MCF 10A (cell line): Measurements from ENCODE around the gene DYNAP. TPM values are rescaled to one million over a fixed set of nuclear protein-coding genes. Genes with fewer than 3 reads are reported as not detected.

Experiments
- Bru-seq: library from RNA; stranded (reverse); fragments of 400-500 nt; gene quantifications from one replicate; lab custom pipeline; 2021; lab: Mats Ljungman, UMichigan
- BruChase-seq, 2 experiments: library from RNA; stranded (reverse); fragments of 400-500 nt; gene quantifications; one replicate each; lab custom pipeline; 2021; lab: Mats Ljungman, UMichigan
- BruUV-seq: library from RNA; stranded (reverse); fragments of 400-500 nt; replicated peaks from 2 replicates; lab custom pipeline; 2021; lab: Mats Ljungman, UMichigan
- CTCF ChIA-PET: fragments of 300-600 bp; sonication (Branson Sonifier 250); formaldehyde crosslinking; extraction: SDS; loops from one replicate; lab custom pipeline; 2021; ENCODE audit warnings: antibody characterized with exemption, inconsistent platforms; lab: Yijun Ruan, JAX
- POLR2A ChIA-PET: fragments of 300-600, 350-650 bp; sonication (Branson Sonifier 250); formaldehyde crosslinking; extraction: SDS; loops from one replicate; lab custom pipeline; 2020; ENCODE audit warnings: antibody characterized with exemption, inconsistent platforms; lab: Yijun Ruan, JAX
- DNase-seq: peaks from one replicate; pipeline ENCODE4 v3.0.0-alpha.2; 2018; ENCODE audit not compliant: unreplicated experiment
- H3K27ac Mint-ChIP-seq: one replicate; pipeline ENCODE4 v1.8.0; 2022; ENCODE audit warnings: mild to moderate bottlenecking, low read depth, mixed read lengths; ENCODE audit not compliant: unreplicated experiment
- H3K27me3 Mint-ChIP-seq: one replicate; pipeline ENCODE4 v1.8.0; 2022; ENCODE audit warnings: mixed read lengths; ENCODE audit not compliant: insufficient read depth, unreplicated experiment
- H3K36me3 Mint-ChIP-seq: one replicate; pipeline ENCODE4 v1.8.0; 2022; ENCODE audit warnings: mild to moderate bottlenecking, moderate library complexity, mixed read lengths; ENCODE audit not compliant: insufficient read depth, unreplicated experiment
- H3K4me1 Mint-ChIP-seq: one replicate; pipeline ENCODE4 v1.8.0; 2022; ENCODE audit warnings: mixed read lengths; ENCODE audit not compliant: insufficient read depth, unreplicated experiment
- H3K4me3 Mint-ChIP-seq: one replicate; pipeline ENCODE4 v1.8.0; 2022; ENCODE audit warnings: mild to moderate bottlenecking, moderate library complexity, mixed read lengths; ENCODE audit not compliant: unreplicated experiment
- H3K9me3 Mint-ChIP-seq: one replicate; pipeline ENCODE4 v1.8.0; 2022; ENCODE audit warnings: mixed read lengths; ENCODE audit not compliant: unreplicated experiment
- intact Hi-C: fragments of 100-400 bp; cut with micrococcal nuclease; formaldehyde crosslinking; loops from 2 replicates; pipeline ENCODE4 v1.14.1; 2022
- long read RNA-seq: library from polyadenylated mRNA; stranded (forward); transcript quantifications from one replicate; pipeline ENCODE4 v2.0.0, GENCODE V29; 2022
- total RNA-seq: library from RNA; stranded (reverse); gene quantifications from 2 replicates; pipeline ENCODE4 v1.2.3, GENCODE V29; 2022
- TF ChIP-seq, protein P1 (sequence below): fragments of 200-600 bp; IDR thresholded peaks from one replicate; pipeline ENCODE4 v1.8.0; 2022; ENCODE audit warnings: antibody characterized with exemption, mild to moderate bottlenecking; ENCODE audit not compliant: unreplicated experiment

DYNAP gene, protein sequence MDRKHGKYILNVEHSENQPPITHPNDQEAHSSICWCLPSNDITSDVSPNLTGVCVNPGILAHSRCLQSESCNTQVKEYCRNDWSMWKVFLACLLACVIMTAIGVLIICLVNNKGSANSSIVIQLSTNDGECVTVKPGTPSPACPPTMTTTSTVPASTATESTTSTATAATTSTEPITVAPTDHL
- total RNA-seq (0.59 and 0.86 TPM in 2 replicates), Bru-seq, nascent RNA (percentile 30 among the genes with signal in this experiment), BruChase-seq, experiment 1, labeled RNA remaining after a 6-hour chase (percentile 33 among the genes with signal in this experiment), BruChase-seq, experiment 2, labeled RNA remaining after a 2-hour chase (percentile 37 among the genes with signal in this experiment)
- long read RNA-seq, partial matches to known transcripts: 0 of 1 reads
- long read RNA-seq, other reads (novel, unspliced or antisense): 1 of 1 reads

DNA sequence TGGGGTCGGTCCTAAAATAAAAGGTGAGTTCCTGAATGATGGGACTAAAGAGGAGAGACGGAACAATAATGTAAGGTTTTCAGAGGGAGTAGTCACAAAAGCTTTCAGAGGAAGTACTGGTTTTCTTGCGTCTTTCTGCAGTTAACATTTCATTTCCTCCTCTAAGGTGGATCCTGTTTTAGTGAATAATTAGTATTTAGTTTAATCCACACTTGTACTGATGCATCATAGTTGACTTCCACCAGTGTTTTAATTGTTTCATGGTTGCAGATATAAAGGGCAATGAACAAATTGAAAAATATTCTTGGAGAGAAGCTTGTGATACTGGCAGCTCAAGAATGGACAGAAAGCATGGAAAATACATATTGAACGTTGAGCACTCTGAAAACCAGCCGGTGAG is at the start of gene DYNAP:
DYNAP (plus strand) TSS at position 301 of the 400 bp plus-strand sequence; CDS start at position 339, 38 bp downstream.
- TF ChIP-seq, protein P1, sequence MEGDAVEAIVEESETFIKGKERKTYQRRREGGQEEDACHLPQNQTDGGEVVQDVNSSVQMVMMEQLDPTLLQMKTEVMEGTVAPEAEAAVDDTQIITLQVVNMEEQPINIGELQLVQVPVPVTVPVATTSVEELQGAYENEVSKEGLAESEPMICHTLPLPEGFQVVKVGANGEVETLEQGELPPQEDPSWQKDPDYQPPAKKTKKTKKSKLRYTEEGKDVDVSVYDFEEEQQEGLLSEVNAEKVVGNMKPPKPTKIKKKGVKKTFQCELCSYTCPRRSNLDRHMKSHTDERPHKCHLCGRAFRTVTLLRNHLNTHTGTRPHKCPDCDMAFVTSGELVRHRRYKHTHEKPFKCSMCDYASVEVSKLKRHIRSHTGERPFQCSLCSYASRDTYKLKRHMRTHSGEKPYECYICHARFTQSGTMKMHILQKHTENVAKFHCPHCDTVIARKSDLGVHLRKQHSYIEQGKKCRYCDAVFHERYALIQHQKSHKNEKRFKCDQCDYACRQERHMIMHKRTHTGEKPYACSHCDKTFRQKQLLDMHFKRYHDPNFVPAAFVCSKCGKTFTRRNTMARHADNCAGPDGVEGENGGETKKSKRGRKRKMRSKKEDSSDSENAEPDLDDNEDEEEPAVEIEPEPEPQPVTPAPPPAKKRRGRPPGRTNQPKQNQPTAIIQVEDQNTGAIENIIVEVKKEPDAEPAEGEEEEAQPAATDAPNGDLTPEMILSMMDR: no peak
- DNase-seq: no peak
- POLR2A ChIA-PET: interaction anchor here (1.0 kb wide), 1 partner anchor 50 kb away, joined by 4 read pairs; no protein-coding TSS in a partner anchor
- Mint-ChIP-seq H3K27me3 (peaks cover 1% of the 10 kb centered on the region), H3K36me3 (no peaks in the 10 kb centered on the region), H3K27ac (no peak within 1 kb of the TSS), H3K9me3 (no peaks in the 10 kb centered on the region), H3K4me3 (no peak within 1 kb of the TSS), H3K4me1 (no peaks in the 10 kb centered on the region)
- intact Hi-C loops: no loop called here
- BruUV-seq: no TSS peak
- CTCF ChIA-PET: no interaction called here

DNA sequence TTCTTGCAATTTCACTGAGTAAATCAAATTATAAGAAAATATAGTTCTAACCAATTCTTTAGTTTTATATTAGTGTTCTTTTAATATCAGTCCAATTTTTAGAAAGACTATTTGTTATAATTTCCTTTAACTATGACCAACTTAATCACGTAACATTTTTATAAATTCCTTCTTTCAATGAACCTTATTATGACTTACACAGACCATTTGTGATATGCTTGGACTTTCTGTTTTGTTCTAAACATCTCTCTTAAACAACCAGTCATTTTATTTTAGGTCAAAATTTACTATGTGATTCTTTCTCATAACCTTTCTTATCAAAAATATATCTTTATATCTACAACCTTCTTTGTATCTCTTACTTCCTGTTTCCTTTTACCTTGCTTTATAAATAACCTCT is 39.5 kb upstream of the DYNAP start:
- ChIA-PET POLR2A (interaction anchor here (1.2 kb wide), 1 partner anchor 100 kb away, joined by 3 read pairs; no protein-coding TSS in a partner anchor), CTCF (interaction anchor here (1.0 to 1.1 kb wide), 2 partner anchors 11 to 107 kb away, joined by 3 read pairs; no protein-coding TSS in a partner anchor)
- Mint-ChIP-seq H3K27ac (no peak overlapping the region), H3K4me3 (no peak overlapping the region), H3K9me3 (no peaks in the 10 kb centered on the region), H3K4me1 (no peaks in the 10 kb centered on the region), H3K27me3 (no peaks in the 10 kb centered on the region), H3K36me3 (no peaks in the 10 kb centered on the region)
- BruUV-seq: no TSS peak
- TF ChIP-seq, protein P1: no peak
- peak; percentile 31 for DNase-seq
- intact Hi-C loops: no loop called here

DNA sequence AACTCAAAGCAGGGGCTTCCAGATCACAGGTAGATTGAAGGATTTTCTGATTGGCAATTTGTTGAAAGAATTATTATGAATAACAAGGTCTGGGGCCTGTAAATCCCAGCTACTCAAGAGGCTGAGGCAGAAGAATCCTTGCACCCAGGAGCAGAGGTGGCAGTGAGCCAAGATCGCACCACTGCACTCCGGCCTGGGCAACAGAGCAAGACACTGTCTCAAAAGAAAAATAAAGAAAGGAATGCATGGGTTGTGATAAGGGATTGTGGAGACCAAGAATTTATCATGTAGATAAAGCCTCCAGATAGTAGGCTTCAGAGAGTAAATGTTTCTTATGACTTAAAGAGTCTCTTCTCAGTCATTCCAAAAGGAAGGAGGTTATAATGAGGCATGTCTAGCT is 35.8 kb upstream of the DYNAP start:
- POLR2A ChIA-PET: interaction anchor here (0.6 kb wide), 1 partner anchor 101 kb away, joined by 4 read pairs; no protein-coding TSS in a partner anchor
- TF ChIP-seq, protein P1: no peak
- no peaks in the 10 kb centered on the region for H3K36me3 Mint-ChIP-seq

DNA sequence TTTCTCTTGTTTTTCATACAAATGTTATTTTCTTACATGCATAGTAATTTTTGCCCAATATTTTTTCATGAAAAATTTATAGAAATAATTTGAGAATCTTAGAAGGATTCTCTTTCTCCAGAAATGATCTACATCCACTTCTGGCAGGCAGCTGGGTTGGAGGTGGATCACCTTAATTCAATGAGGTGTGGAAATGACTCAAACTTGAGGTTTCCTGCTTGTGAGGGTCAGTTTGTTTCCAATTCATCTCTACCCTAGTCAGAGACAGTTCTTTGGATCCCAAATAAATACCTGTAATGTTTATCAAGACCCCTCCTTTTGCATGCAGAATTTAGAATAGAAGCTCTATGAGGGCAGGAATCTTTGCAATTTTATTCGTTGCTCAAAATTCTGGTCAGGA is 35.0 kb upstream of the DYNAP start:
- H3K9me3 Mint-ChIP-seq: no peaks in the 10 kb centered on the region
- POLR2A ChIA-PET: interaction anchor here (0.6 to 0.9 kb wide), 2 partner anchors 101 to 384 kb away, joined by 4 to 5 read pairs; no protein-coding TSS in a partner anchor
- DNase-seq: no peak
- H3K4me1 Mint-ChIP-seq: no peaks in the 10 kb centered on the region
- CTCF ChIA-PET: interaction anchor here (3.4 kb wide), 1 partner anchor 116 kb away, joined by 30 read pairs; no protein-coding TSS in a partner anchor
- no peak overlapping the region for H3K4me3 Mint-ChIP-seq
- no TSS peak for BruUV-seq
- intact Hi-C loops: no loop called here
- H3K36me3 Mint-ChIP-seq: no peaks in the 10 kb centered on the region
- TF ChIP-seq, protein P1: no peak
- no peaks in the 10 kb centered on the region for H3K27me3 Mint-ChIP-seq
- no peak overlapping the region for H3K27ac Mint-ChIP-seq

More for the DNA sequence above, 35.8 kb upstream of the DYNAP start:
- no peak overlapping the region for H3K27ac Mint-ChIP-seq
- intact Hi-C loops: no loop called here
- H3K4me3 Mint-ChIP-seq: no peak overlapping the region
- BruUV-seq: no TSS peak
- no peak for DNase-seq
- H3K27me3 Mint-ChIP-seq: no peaks in the 10 kb centered on the region
- no peaks in the 10 kb centered on the region for H3K4me1 Mint-ChIP-seq
- H3K9me3 Mint-ChIP-seq: no peaks in the 10 kb centered on the region
- CTCF ChIA-PET: interaction anchor here (0.8 to 1.5 kb wide), 4 partner anchors 48 to 392 kb away, joined by 3 to 6 read pairs (median 3); no protein-coding TSS in a partner anchor
